CD4-positive, CD25-positive, alpha-beta regulatory T cell (primary cell): Measurements from ENCODE around the gene DET1. TPM values are rescaled to one million over a fixed set of nuclear protein-coding genes. Genes with fewer than 3 reads are reported as not detected.
"Not testable (repeated sequence)": the region's sequence is repeated elsewhere in the genome, so short reads cannot be mapped to it uniquely, and the experiment has no call there.

Experiments used
- ATAC-seq, 2 donors: fragments of 150-1000 bp; cut with Tn5 transposase; one replicate each; pipeline ENCODE4 v1.10.0; 2021; ENCODE audit warnings: low read depth in 2 of 2, moderate number of reproducible peaks in 2 of 2, moderate library complexity in 1 of 2
- DNase-seq, 3 donors: peaks; one replicate each; pipeline versions ENCODE4 v3.0.0 to v3.0.0-alpha.2; 2012 to 2022; ENCODE audit warnings: mixed read lengths in 1 of 3
- H3K27ac ChIP-seq: one replicate; pipeline ENCODE4 v1.7.0; 2013; ENCODE audit warnings: mild to moderate bottlenecking, low read length; ENCODE audit not compliant: insufficient read depth, poor library complexity, severe bottlenecking
- H3K27me3 ChIP-seq: one replicate; pipeline ENCODE4 v1.7.0; 2013; ENCODE audit warnings: low read length; ENCODE audit not compliant: control insufficient read depth, insufficient read depth
- H3K36me3 ChIP-seq: one replicate; pipeline ENCODE4 v1.7.0; 2013; ENCODE audit warnings: mild to moderate bottlenecking, low read length, moderate library complexity; ENCODE audit not compliant: control insufficient read depth, insufficient read depth
- H3K4me1 ChIP-seq: 2 replicates; pipeline ENCODE4 v1.7.0; 2013; ENCODE audit warnings: mild to moderate bottlenecking, low read length; ENCODE audit not compliant: insufficient read depth, control insufficient read depth, poor library complexity, severe bottlenecking
- H3K4me3 ChIP-seq: one replicate; pipeline ENCODE4 v1.7.0; 2013; ENCODE audit warnings: low read depth, mild to moderate bottlenecking, low read length, moderate library complexity
- H3K9me3 ChIP-seq, 2 experiments: 1 replicate in 1 of 2; 2 replicates in 1 of 2; pipeline ENCODE4 v1.7.0; 2013; ENCODE audit warnings: low read length in 2 of 2, mild to moderate bottlenecking in 1 of 2, moderate library complexity in 1 of 2; ENCODE audit not compliant: control insufficient read depth in 2 of 2
- H3K27ac Mint-ChIP-seq, 3 donors: one replicate each; pipeline ENCODE4 v1.8.0; 2020 to 2022; ENCODE audit warnings: mild to moderate bottlenecking in 3 of 3, mixed read lengths in 3 of 3, moderate library complexity in 2 of 3
- H3K27me3 Mint-ChIP-seq: one replicate; pipeline ENCODE4 v1.8.0; 2022; ENCODE audit warnings: mild to moderate bottlenecking, mixed read lengths
- H3K36me3 Mint-ChIP-seq: one replicate; pipeline ENCODE4 v1.8.0; 2020; ENCODE audit warnings: mixed read lengths
- H3K4me1 Mint-ChIP-seq, 4 donors: one replicate each; pipeline ENCODE4 v1.8.0; 2020 to 2022; ENCODE audit warnings: mixed read lengths in 4 of 4, mild to moderate bottlenecking in 1 of 4
- H3K4me3 Mint-ChIP-seq, 4 donors: one replicate each; pipeline ENCODE4 v1.8.0; 2020 to 2022; ENCODE audit warnings: mild to moderate bottlenecking in 4 of 4, mixed read lengths in 4 of 4, moderate library complexity in 3 of 4
- H3K9me3 Mint-ChIP-seq, 7 donors: one replicate each; pipeline ENCODE4 v1.8.0; 2020 to 2022; ENCODE audit warnings: mixed read lengths in 7 of 7, mild to moderate bottlenecking in 3 of 7, moderate library complexity in 2 of 7
- polyA plus RNA-seq, 4 donors: library from polyadenylated mRNA; unstranded; fragments of 300-500 nt; fragmentation: Illumina TruSeq; gene quantifications; one replicate each; pipeline ENCODE4 v1.2.3, GENCODE V29; 2021
- total RNA-seq: library from RNA; stranded (reverse); gene quantifications from one replicate; pipeline ENCODE4 v1.2.3, GENCODE V29; 2022

The DET1 gene
- total and polyA plus RNA-seq, 5 donors from 2014 or later, result 1.0 to 4.6 (median 2.0) TPM

DNA sequence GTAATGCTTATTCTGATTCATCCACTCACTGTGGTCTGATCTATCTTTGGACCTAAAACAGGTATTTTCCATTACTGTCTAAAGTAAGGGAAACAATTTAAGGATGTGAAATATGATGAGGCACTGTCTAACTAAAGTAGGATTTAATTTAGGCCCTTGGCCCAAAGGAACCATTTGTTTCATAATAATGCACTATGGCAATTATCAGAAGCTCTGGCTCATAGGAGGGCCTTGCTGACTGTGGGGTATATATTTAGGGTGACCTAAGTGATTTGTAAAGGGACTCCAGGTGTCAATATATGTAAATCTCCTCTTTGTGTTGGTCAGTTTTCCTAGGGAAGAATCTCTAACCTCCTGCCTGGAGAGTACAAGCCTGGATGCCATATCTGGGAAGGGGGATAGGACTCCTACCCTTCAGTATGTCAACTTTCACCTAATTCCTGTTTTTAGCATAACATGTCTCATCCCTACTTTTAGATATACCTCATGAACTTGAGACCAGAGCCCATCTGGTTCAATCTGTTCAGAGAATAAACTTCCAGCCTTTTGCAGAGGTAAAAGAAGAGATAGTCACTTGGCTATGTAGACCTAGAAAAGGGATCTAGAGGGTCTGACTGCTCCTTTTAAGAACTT is 20.1 kb downstream of the DET1 start:
- DNase-seq (no peak), ATAC-seq (no peak)
- H3K9me3 ChIP-seq, result no peaks in the 10 kb centered on the region
- peaks cover 30% of the 10 kb centered on the region for H3K36me3 ChIP-seq
- peaks cover 0 to 3% (median under 1%) of the 10 kb centered on the region in 4 donors for H3K4me1 Mint-ChIP-seq
- H3K9me3 Mint-ChIP-seq, result peaks cover 0 to 3% (median 0%) of the 10 kb centered on the region in 7 donors
- H3K27me3 Mint-ChIP-seq, result no peaks in the 10 kb centered on the region
- peaks cover 68% of the 10 kb centered on the region for H3K36me3 Mint-ChIP-seq
- H3K27ac Mint-ChIP-seq, result no peak overlapping the region
- no peaks in the 10 kb centered on the region for H3K4me1 ChIP-seq
- no peaks in the 10 kb centered on the region for H3K27me3 ChIP-seq
- H3K4me3 ChIP-seq, result no peak overlapping the region
- no peak overlapping the region for H3K27ac ChIP-seq
- H3K4me3 Mint-ChIP-seq, result no peak overlapping the region

DNA sequence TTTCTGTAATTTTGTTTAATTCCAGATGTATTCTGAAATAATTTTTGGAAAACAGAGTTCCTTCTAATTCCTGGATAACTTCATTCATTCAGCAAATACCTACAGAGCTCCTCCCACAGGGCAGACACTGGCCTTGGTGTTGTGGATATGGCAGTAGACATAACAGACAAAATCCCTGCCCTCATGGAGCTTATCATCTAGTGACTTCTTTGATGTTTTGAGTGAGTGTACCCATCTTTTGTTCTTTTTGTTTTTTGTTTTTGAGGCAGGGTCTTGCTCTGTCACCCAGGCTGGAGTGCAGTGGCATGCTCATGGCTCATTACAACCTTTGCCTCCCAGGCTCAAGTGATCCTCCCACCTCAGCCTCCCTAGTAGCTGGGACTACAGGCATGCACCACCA is 21.1 kb downstream of the DET1 start:
- peaks cover 60% of the 10 kb centered on the region for H3K36me3 Mint-ChIP-seq
- H3K9me3 Mint-ChIP-seq, result peaks cover 0 to 3% (median 0%) of the 10 kb centered on the region in 7 donors
- no peak overlapping the region for H3K27ac ChIP-seq
- no peaks in the 10 kb centered on the region for H3K4me1 ChIP-seq
- no peak overlapping the region for H3K4me3 ChIP-seq
- H3K36me3 ChIP-seq, result peaks cover 21% of the 10 kb centered on the region
- H3K27me3 ChIP-seq, result no peaks in the 10 kb centered on the region
- no peaks in the 10 kb centered on the region for H3K27me3 Mint-ChIP-seq
- H3K4me3 Mint-ChIP-seq, result no peak overlapping the region
- DNase-seq, result no peak
- H3K4me1 Mint-ChIP-seq, result peaks cover 0 to 3% (median 0%) of the 10 kb centered on the region in 4 donors
- no peaks in the 10 kb centered on the region for H3K9me3 ChIP-seq
- no peak for ATAC-seq
- no peak overlapping the region for H3K27ac Mint-ChIP-seq

DNA sequence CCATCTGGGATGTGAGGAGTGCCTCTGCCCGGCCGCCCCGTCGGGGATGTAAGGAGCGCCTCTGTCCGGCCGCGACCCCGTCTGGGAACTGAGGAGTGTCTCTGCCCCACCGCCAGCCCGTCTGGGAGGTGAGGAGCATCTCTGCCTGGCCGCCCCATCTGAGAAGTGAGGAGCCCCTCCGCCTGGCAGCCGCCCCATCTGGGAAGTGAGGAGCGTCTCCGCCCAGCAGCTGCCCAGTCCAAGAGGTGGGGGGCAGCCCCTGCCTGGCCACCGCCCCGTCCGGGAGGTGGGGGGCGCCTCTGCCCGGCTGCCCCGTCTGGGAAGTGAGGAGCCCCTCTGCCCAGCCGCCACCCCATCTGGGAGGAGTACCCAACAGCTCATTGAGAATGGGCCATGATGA is 22.4 kb downstream of the DET1 start:
- H3K27me3 ChIP-seq, H3K27me3 Mint-ChIP-seq, H3K27ac ChIP-seq, H3K27ac Mint-ChIP-seq, H3K4me1 Mint-ChIP-seq, H3K9me3 Mint-ChIP-seq, ATAC-seq, H3K4me1 ChIP-seq, DNase-seq, H3K4me3 Mint-ChIP-seq, H3K9me3 ChIP-seq, H3K4me3 ChIP-seq: not testable (repeated sequence)
- H3K36me3 ChIP-seq, result peaks cover 16% of the 10 kb centered on the region
- peaks cover 46% of the 10 kb centered on the region for H3K36me3 Mint-ChIP-seq

DNA sequence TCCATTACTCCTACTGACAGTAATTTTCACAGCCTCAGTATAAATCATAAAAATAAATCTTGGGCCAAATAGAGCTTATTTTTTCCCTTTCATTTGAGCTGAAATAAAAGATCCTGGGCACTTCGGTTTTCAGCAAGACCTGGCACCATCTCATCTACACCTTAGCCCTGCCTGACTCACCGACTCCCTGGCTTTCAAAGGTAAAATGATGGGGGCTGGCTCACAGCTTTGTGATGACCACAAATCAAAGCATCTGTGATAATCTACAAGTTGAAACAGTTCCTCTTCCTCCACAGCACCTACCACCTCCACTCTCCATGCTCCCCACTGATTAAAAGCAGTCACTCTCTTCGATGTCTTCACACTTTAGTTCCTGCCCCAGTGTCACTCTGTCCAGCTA is 27.6 kb downstream of the DET1 start:
- Mint-ChIP-seq H3K27ac (no peak overlapping the region), H3K4me1 (no peaks in the 10 kb centered on the region), H3K4me3 (no peak overlapping the region), H3K36me3 (peaks cover 24% of the 10 kb centered on the region), H3K27me3 (no peaks in the 10 kb centered on the region), H3K9me3 (no peaks in the 10 kb centered on the region)
- Histone ChIP-seq H3K9me3 (no peaks in the 10 kb centered on the region), H3K4me1 (no peaks in the 10 kb centered on the region), H3K27me3 (no peaks in the 10 kb centered on the region), H3K27ac (no peak overlapping the region), H3K4me3 (no peak overlapping the region), H3K36me3 (peaks cover 6% of the 10 kb centered on the region)
- no peak for ATAC-seq
- DNase-seq, result no peak

DNA sequence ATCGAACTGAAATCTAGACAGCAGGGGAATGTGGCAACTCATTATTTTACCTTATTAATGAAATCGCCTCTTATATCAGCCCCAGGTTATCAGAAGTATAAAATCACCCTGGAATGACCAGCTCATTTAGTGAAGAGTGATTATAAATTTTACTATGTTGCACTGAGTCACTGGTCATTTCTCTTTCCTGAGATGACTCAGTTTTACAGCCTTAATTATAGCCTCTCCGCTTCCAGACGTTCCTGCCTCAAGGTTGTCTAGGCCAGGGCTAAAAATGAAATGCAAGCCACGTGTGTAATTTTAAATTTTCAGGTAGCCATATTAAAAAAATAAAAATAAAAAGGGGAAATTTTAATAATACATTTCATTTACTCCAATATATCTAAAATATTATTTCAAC is 33.3 kb downstream of the DET1 start:
- Histone ChIP-seq H3K4me3 (no peak overlapping the region), H3K36me3 (peaks cover 20% of the 10 kb centered on the region), H3K9me3 (no peaks in the 10 kb centered on the region), H3K27ac (no peak overlapping the region), H3K27me3 (no peaks in the 10 kb centered on the region), H3K4me1 (no peaks in the 10 kb centered on the region)
- Mint-ChIP-seq H3K9me3 (no peaks in the 10 kb centered on the region), H3K27me3 (no peaks in the 10 kb centered on the region), H3K4me3 (no peak overlapping the region), H3K27ac (no peak overlapping the region), H3K36me3 (peaks cover 51% of the 10 kb centered on the region), H3K4me1 (peaks cover 0 to 2% (median 0%) of the 10 kb centered on the region in 4 donors)
- no peak for DNase-seq
- ATAC-seq, result no peak

DNA sequence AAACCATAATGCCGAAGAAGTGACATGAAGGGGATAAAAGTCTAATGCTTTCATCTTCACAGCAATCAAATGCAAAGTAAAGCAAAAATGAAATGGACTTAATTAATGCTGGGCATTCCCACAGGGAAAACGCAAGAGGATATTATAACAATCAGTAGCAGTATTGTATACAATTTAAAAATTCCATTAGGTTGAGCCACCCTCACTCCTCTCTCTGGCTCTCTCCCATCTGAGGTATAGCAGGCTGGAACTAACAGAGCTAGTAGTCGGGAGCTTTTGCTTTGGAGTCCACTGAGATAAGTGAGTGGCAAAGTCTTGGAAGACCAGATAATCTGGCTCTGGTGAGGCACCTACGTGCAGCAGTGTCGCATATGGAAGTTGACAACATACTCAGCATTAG is 33.9 kb downstream of the DET1 start:
- Histone ChIP-seq H3K4me1 (no peaks in the 10 kb centered on the region), H3K27me3 (no peaks in the 10 kb centered on the region), H3K4me3 (no peak overlapping the region), H3K9me3 (no peaks in the 10 kb centered on the region), H3K36me3 (peaks cover 21% of the 10 kb centered on the region), H3K27ac (no peak overlapping the region)
- peaks cover 53% of the 10 kb centered on the region for H3K36me3 Mint-ChIP-seq
- ATAC-seq (no peak), DNase-seq (no peak)
- peaks cover 0 to 2% (median 0%) of the 10 kb centered on the region in 4 donors for H3K4me1 Mint-ChIP-seq
- no peak overlapping the region for H3K4me3 Mint-ChIP-seq
- H3K27me3 Mint-ChIP-seq, result no peaks in the 10 kb centered on the region
- peak overlapping the region in 1 of 3 donors; percentile 74 for H3K27ac Mint-ChIP-seq
- H3K9me3 Mint-ChIP-seq, result no peaks in the 10 kb centered on the region

DNA sequence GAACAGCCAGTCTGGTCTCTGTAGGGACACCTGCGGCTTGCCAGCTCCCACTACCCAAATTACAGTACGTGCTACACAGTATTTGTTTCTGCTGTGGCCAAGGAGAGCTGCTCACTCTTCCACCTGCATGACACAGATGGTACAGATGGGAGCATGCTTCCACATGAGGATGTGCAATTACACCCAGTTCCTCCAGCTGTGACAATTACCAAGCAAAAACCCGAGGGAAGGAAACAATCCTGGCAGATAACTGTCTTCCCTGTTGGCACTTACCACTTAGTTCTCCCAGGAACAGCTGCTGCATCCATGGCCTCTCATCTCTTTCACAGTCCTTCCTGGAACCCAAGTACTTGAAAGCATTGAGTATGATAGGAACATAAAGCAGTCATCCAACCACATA is 34.4 kb downstream of the DET1 start:
- Mint-ChIP-seq H3K9me3 (no peaks in the 10 kb centered on the region), H3K27me3 (no peaks in the 10 kb centered on the region), H3K4me1 (peaks cover 0 to 2% (median 0%) of the 10 kb centered on the region in 4 donors), H3K36me3 (peaks cover 58% of the 10 kb centered on the region), H3K27ac (no peak overlapping the region), H3K4me3 (no peak overlapping the region)
- ATAC-seq (no peak), DNase-seq (no peak)
- Histone ChIP-seq H3K4me1 (no peaks in the 10 kb centered on the region), H3K27ac (no peak overlapping the region), H3K4me3 (no peak overlapping the region), H3K27me3 (no peaks in the 10 kb centered on the region), H3K9me3 (no peaks in the 10 kb centered on the region), H3K36me3 (peaks cover 24% of the 10 kb centered on the region)

DNA sequence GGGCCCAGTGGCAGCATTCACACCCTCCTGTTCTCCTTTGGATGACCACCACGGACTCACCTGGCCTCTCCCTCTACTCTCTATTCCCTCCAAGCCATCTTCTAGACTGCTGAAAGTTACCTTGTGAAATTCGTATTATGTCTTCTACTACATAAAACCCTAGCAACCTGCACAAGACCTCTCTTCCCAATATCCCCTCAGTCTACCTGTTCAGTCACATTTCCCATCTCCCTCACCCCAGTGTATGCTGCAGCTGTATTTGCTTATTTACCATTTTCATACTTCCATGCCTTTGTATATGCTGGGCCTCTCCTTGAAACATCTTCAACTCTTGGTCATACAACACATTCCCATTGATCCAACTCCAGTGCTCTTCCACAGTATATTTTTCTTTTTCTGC is 35.3 kb downstream of the DET1 start:
- no peaks in the 10 kb centered on the region for H3K4me1 ChIP-seq
- DNase-seq, result no peak
- H3K4me3 ChIP-seq, result no peak overlapping the region
- no peak overlapping the region for H3K27ac ChIP-seq
- H3K27me3 Mint-ChIP-seq, result no peaks in the 10 kb centered on the region
- H3K36me3 ChIP-seq, result peaks cover 22% of the 10 kb centered on the region
- H3K27ac Mint-ChIP-seq, result no peak overlapping the region
- H3K4me3 Mint-ChIP-seq, result no peak overlapping the region
- H3K4me1 Mint-ChIP-seq, result peaks cover 0 to 2% (median 0%) of the 10 kb centered on the region in 4 donors
- ATAC-seq, result no peak
- H3K9me3 ChIP-seq, result no peaks in the 10 kb centered on the region
- no peaks in the 10 kb centered on the region for H3K27me3 ChIP-seq
- H3K9me3 Mint-ChIP-seq, result no peaks in the 10 kb centered on the region
- peaks cover 55% of the 10 kb centered on the region for H3K36me3 Mint-ChIP-seq
